Skin of body (tissue), 3 donors: ENCODE measurements around the gene MEIOC. TPM values are rescaled to one million over a fixed set of nuclear protein-coding genes. Genes with fewer than 3 reads are reported as not detected.

Experiments used
- DNase-seq: peaks from one replicate; lab custom pipeline; 2025; lab: John Stamatoyannopoulos, UW
- small RNA-seq: library from RNA; depleted of rRNA; stranded (forward); fragments of <200 nt; gene quantifications from one replicate; pipeline ENCODE3, GENCODE V24; 2014; ENCODE audit warnings: low replicate concordance
- total RNA-seq: library from RNA; depleted of rRNA; stranded (reverse); fragments of >200 nt; gene quantifications from one replicate; pipeline ENCODE4 v1.2.3, GENCODE V29; 2014

Gene MEIOC
- total RNA-seq, 1 donor from 2014 or later, result 0.10 TPM

- no peak for DNase-seq
These were observed 51.6 kb downstream of the MEIOC start for GRCh38 chr17:44707755-44708400.

DNA sequence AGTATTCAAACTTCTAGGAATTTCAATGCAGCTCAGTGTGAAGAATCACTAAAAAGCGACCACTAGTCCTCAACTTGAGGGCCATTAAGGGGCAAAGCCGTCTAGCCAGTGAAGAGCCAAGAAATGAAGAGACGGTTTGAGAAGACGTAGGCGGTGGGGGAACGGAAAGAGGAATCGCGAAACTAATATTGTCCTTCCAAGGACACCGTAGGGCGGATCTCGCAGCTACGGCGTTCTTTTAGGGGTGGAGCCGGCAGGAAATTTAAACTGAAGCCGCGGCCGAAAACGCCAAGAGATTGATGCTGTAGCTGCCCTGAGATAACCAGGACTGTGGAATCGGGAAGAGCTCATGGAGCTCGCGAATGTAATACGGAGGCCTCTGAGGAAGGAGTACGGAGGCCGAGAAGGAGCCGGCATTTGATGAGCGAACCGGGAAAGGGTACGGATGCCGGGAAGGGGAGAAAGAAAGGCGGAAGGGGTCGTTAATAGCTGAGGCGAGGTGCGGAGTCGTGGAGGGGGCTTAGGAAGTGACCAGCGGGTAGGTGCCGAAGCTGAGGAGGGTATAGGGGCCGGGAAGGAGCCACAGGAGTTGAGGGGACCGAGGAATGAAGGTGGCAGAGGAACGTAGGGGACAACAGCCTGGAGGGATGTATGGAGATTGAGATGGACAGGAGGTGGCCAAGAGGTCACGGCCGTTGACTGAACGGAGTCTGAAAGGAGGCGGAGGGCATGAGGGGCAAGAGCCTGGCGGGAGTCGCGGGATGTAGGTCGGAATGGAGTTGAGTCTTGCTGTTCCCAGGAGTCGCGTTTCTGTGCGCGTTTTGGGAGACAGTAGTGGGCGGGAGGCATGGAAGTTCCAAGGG lies 52.4 kb downstream of the MEIOC start, which contains the start of gene DBF4B:
Gene DBF4B, plus strand, starts transcription at position 265 of the 863 bp plus-strand sequence. Its CDS starts 156 bp downstream, at position 421.
- peak; percentile 79 for DNase-seq

DNA sequence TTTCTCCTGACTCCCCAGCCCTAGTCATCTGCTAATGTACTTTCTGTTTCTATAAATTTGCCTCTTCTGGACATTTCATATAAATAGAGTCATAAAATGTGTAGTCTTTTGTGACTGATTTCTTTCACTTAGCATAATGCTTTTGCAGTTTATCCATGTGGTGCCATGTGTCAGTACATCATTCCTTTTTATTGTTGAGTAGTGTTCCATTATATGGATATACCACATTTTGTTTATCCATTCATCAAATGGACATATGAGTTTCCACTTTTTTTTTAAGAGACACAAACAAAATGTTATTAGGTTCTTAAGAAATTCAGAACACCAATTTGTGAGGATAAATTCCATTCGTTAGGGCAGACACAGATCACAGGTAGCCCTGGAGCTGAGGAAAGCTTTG lies 63.2 kb downstream of the MEIOC start:
- DNase-seq, result no peak

GRCh38 chr17:44722254-44722653 lies 66.0 kb downstream of the MEIOC start:
- DNase-seq, result no peak

Small RNA genes lying within 50 kb of the gene (small RNA-seq; reads per million reads assigned to genes)
- gene RN7SL819P, result not detected
- gene SMCO4P1, result not detected

Other genes with a start within 250 kb of the MEIOC start
- gene GPATCH8, start 153.1 kb upstream of the MEIOC start, total RNA-seq, result 32.4 TPM
- gene FZD2, start 99.0 kb upstream of the MEIOC start, total RNA-seq, result 5.7 TPM
- gene CCDC43, start 33.3 kb downstream of the MEIOC start, total RNA-seq, result 20.3 TPM
- gene DBF4B, start 52.2 kb downstream of the MEIOC start, total RNA-seq, result 3.9 TPM
- 0.89 TPM for gene ADAM11, start 102.5 kb downstream of the MEIOC start, total RNA-seq
- 19.9 TPM for gene GJC1, start 173.8 kb downstream of the MEIOC start, total RNA-seq
- gene HIGD1B, start 191.4 kb downstream of the MEIOC start, total RNA-seq, result 1.2 TPM
- 68.9 TPM for gene EFTUD2, start 243.0 kb downstream of the MEIOC start, total RNA-seq